Measurements from ENCODE around the gene FNTB. TPM values are rescaled to one million over a fixed set of nuclear protein-coding genes. Genes with fewer than 3 reads are reported as not detected.
"Not testable (repeated sequence)": the region's sequence is repeated elsewhere in the genome, so short reads cannot be mapped to it uniquely, and the experiment has no call there.

The FNTB gene
- total RNA-seq, 1 experiment from 2014 or later: 35.3 TPM

DNA sequence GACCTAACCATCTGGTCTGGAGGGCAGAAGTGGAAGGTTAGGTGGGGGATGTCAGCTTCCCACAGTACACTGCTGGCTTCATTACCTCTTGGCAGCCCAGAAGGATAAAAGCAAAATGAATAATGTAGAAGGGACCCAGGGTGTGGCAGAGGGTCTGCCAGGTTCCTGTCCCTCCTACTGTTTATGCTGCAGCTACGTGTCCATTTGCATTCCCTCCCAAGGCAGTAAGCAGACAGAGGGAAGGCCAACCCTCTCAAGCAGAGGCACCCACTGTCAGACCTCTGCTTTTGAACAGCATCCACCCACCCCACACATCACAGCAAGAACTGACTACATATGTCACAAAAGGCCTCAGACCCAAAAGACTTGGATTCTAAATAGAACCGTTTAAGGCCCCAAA lies 96.2 kb downstream of the FNTB start:
- intact Hi-C loops (cut with micrococcal nuclease; ENCODE audit: unreplicated experiment): no loop called here
- no peak overlapping the region for H2AFZ ChIP-seq
- H3K4me3 ChIP-seq: no peak overlapping the region
- no TSS peak for BruUV-seq (replicated peaks)
- peaks cover 64% of the 10 kb centered on the region for H3K36me3 ChIP-seq (ENCODE audit: low read depth)
- H4K20me1 ChIP-seq (ENCODE audit: insufficient read depth): 0 out of 2 replicates have a peak, but pooled peaks cover 13% of the 10 kb centered on the region
- no peak for TF ChIP-seq EZH2 (IDR thresholded peaks at IDR 0.05; ENCODE audit: low read depth)
- TF ChIP-seq, protein P1, sequence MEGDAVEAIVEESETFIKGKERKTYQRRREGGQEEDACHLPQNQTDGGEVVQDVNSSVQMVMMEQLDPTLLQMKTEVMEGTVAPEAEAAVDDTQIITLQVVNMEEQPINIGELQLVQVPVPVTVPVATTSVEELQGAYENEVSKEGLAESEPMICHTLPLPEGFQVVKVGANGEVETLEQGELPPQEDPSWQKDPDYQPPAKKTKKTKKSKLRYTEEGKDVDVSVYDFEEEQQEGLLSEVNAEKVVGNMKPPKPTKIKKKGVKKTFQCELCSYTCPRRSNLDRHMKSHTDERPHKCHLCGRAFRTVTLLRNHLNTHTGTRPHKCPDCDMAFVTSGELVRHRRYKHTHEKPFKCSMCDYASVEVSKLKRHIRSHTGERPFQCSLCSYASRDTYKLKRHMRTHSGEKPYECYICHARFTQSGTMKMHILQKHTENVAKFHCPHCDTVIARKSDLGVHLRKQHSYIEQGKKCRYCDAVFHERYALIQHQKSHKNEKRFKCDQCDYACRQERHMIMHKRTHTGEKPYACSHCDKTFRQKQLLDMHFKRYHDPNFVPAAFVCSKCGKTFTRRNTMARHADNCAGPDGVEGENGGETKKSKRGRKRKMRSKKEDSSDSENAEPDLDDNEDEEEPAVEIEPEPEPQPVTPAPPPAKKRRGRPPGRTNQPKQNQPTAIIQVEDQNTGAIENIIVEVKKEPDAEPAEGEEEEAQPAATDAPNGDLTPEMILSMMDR (conservative IDR thresholded peaks at IDR 0.05): no peak
- no peaks in the 10 kb centered on the region for H3K9me3 ChIP-seq (ENCODE audit: insufficient read depth, low read depth)
- no peaks in the 10 kb centered on the region for H3K27me3 ChIP-seq (ENCODE audit: insufficient read depth, low read depth)
- POLR2A ChIA-PET (ENCODE audit: unreplicated experiment): no interaction called here
- H3K4me2 ChIP-seq: no peak overlapping the region
- H3K27ac ChIP-seq: no peak overlapping the region
- DNase-seq: no peak
- H3F3A ChIP-seq (ENCODE audit: insufficient read depth, low read depth): no peaks in the 10 kb centered on the region
- CTCF ChIA-PET: no interaction called here
- H3K9me2 ChIP-seq (ENCODE audit: insufficient read depth): no peaks in the 10 kb centered on the region
- H3K4me1 ChIP-seq (replicated peaks; ENCODE audit: insufficient read depth): no peaks in the 10 kb centered on the region
- H3K79me2 ChIP-seq (ENCODE audit: low read depth): no peaks in the 10 kb centered on the region

DNA sequence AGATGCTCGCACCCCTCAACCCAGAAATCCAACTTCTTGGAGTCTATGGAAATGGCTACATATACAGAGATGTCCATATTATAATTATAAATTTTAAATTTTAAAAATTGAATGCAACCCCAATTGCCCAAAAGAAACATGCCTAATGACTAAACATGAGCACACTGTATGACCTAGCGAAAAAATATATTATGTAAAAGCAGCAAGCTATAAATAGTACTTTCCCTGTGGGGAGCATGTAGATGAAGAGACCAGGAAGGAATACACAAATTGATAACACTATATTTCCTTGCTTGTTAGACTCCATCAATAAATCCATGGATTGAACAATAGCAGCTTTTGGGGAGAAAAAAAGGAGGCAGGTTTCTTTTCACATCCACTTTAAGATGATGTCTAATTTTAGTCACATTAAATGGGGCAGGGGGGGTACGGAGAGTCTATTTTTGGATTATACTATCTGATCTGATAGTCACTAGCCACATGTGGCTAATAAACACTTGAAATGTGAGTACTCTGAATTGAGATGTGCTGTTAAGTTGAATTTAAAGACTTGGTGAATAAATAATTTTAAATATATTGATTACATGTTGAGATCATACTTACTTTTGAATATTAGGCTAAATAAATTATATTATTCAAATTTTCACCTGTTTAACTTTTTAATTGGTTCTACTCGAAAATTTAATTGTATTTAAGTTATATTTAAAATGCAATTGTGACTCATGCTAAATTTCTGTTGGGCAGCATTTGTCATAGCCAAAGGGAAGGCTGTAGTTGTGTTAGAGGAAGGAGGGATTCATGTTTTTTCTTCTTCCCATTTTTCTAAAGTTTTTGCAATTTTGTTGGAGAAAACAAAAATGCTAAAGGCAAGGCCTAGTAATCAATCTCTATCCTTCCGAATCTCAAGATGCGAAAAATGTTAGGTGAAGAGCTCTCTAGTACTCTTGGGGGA lies 98.1 kb downstream of the FNTB start:
- no peak overlapping the region for H2AFZ ChIP-seq
- no peaks in the 10 kb centered on the region for H3F3A ChIP-seq (ENCODE audit: insufficient read depth, low read depth)
- H3K4me2 ChIP-seq: no peak overlapping the region
- no peaks in the 10 kb centered on the region for H3K9me2 ChIP-seq (ENCODE audit: insufficient read depth)
- BruUV-seq (replicated peaks): no TSS peak
- no peaks in the 10 kb centered on the region for H3K79me2 ChIP-seq (ENCODE audit: low read depth)
- H3K27ac ChIP-seq: no peak overlapping the region
- no peak for TF ChIP-seq EZH2 (IDR thresholded peaks at IDR 0.05; ENCODE audit: low read depth)
- TF ChIP-seq, protein P1 (conservative IDR thresholded peaks at IDR 0.05): no peak
- 0 out of 2 replicates have a peak, but pooled peaks cover 6% of the 10 kb centered on the region for H4K20me1 ChIP-seq (ENCODE audit: insufficient read depth)
- H3K9me3 ChIP-seq (ENCODE audit: insufficient read depth, low read depth): 0 out of 2 replicates have a peak, but pooled peaks cover 3% of the 10 kb centered on the region
- H3K36me3 ChIP-seq (ENCODE audit: low read depth): peaks cover 73% of the 10 kb centered on the region
- intact Hi-C loops (cut with micrococcal nuclease; ENCODE audit: unreplicated experiment): no loop called here
- POLR2A ChIA-PET (ENCODE audit: unreplicated experiment): no interaction called here
- CTCF ChIA-PET: no interaction called here
- no peak overlapping the region for H3K4me3 ChIP-seq
- DNase-seq: no peak
- no peaks in the 10 kb centered on the region for H3K27me3 ChIP-seq (ENCODE audit: insufficient read depth, low read depth)
- no peaks in the 10 kb centered on the region for H3K4me1 ChIP-seq (replicated peaks; ENCODE audit: insufficient read depth)

DNA sequence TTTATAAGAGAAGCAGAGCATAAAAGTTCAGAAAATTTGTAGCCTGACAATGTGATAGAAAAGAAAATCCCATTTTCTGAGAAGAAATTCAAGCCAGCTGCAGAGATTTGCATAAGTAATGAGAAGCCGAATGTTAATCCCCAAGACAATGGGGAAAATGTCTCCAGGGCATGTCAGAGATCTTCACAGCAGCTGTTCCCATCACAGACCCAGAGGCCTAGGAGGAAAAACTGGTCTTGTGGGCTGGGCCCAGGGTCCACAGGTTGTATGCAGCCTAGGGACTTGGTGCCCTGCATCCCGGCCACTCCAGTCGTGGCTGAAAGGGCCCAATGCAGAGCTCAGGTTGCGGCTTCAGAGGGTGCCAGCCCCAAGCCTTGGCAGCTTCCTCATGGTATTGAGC lies 100.0 kb downstream of the FNTB start:
- DNase-seq; H3K4me2 ChIP-seq; H3K4me1 ChIP-seq (replicated peaks; ENCODE audit: insufficient read depth); H3F3A ChIP-seq (ENCODE audit: insufficient read depth, low read depth); BruUV-seq (replicated peaks); H3K27me3 ChIP-seq (ENCODE audit: insufficient read depth, low read depth); CTCF ChIA-PET; H3K9me2 ChIP-seq (ENCODE audit: insufficient read depth); intact Hi-C loops (cut with micrococcal nuclease; ENCODE audit: unreplicated experiment); H2AFZ ChIP-seq; H3K9me3 ChIP-seq (ENCODE audit: insufficient read depth, low read depth); H3K4me3 ChIP-seq; H4K20me1 ChIP-seq (ENCODE audit: insufficient read depth); H3K27ac ChIP-seq; H3K79me2 ChIP-seq (ENCODE audit: low read depth): not testable (repeated sequence)
- POLR2A ChIA-PET (ENCODE audit: unreplicated experiment): interaction anchor here (0.6 kb wide), 1 partner anchor 14 kb away, joined by 4 read pairs; no protein-coding TSS in a partner anchor
- H3K36me3 ChIP-seq (ENCODE audit: low read depth): peaks cover 76% of the 10 kb centered on the region

DNA sequence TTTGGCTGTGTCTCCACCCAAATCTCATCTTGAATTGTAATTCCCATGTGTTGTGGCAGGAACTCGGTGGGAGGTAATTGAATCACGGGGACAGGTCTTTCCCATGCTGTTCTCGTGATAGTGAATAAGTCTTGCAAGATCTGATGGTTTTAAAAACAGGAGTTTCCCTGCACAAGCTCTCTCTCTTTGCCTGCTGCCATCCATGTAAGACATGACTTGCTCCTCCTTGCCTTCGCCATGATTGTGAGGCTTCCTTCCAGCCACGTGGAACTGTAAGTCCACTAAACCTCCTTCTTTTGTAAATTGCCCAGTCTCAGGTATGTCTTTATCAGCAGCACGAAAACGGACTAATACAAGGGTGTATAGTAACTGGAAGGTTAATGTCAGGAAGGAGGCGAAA lies 101.1 kb downstream of the FNTB start:
- intact Hi-C loops (cut with micrococcal nuclease; ENCODE audit: unreplicated experiment); H3K9me2 ChIP-seq (ENCODE audit: insufficient read depth); CTCF ChIA-PET: not testable (repeated sequence)

More for the DNA sequence above, 101.1 kb downstream of the FNTB start:
- H3K9me3 ChIP-seq (ENCODE audit: insufficient read depth, low read depth); H3F3A ChIP-seq (ENCODE audit: insufficient read depth, low read depth); H3K4me1 ChIP-seq (replicated peaks; ENCODE audit: insufficient read depth); POLR2A ChIA-PET (ENCODE audit: unreplicated experiment); BruUV-seq (replicated peaks); DNase-seq; H2AFZ ChIP-seq; H3K79me2 ChIP-seq (ENCODE audit: low read depth); H3K27ac ChIP-seq; H3K27me3 ChIP-seq (ENCODE audit: insufficient read depth, low read depth); H3K4me3 ChIP-seq; H4K20me1 ChIP-seq (ENCODE audit: insufficient read depth); H3K4me2 ChIP-seq: not testable (repeated sequence)
- peaks cover 76% of the 10 kb centered on the region for H3K36me3 ChIP-seq (ENCODE audit: low read depth)

Measured in PC-9 (cell line).